Measurements from ENCODE around the gene FSTL3. TPM values are rescaled to one million over a fixed set of nuclear protein-coding genes. Genes with fewer than 3 reads are reported as not detected.
A peak's percentile ranks its signal among the peaks of the same experiment; 100 is the strongest.

Gene FSTL3
- total RNA-seq, 1 donor from 2014 or later = 2.2 TPM

GRCh38 chr19:638906-639252 lies 37.3 kb upstream of the FSTL3 start:
- ATAC-seq (ENCODE audit: low read depth) (no peak), DNase-seq (no peak)
- Mint-ChIP-seq H3K4me3 (peak overlapping the region; percentile 83), H3K36me3 (ENCODE audit: low read depth) (peaks cover under 1% of the 10 kb centered on the region), H3K27ac (peak overlapping the region; percentile 81), H3K27me3 (no peaks in the 10 kb centered on the region), H3K9me3 (no peaks in the 10 kb centered on the region), H3K4me1 (peaks cover 27% of the 10 kb centered on the region)
- POLR2A ChIA-PET = no interaction called here
- intact Hi-C loops (cut with micrococcal nuclease) = no loop called here
- no peak for TF ChIP-seq CTCF (IDR thresholded peaks at IDR 0.05)
- CTCF ChIA-PET = no interaction called here

GRCh38 chr19:639253-640160 lies 36.7 kb upstream of the FSTL3 start, which contains the start of gene FGF22:
Gene FGF22, plus strand, starts transcription at chr19:639879. Its CDS starts 47 bp downstream, at chr19:639926.
- POLR2A ChIA-PET = no interaction called here
- Mint-ChIP-seq H3K36me3 (ENCODE audit: low read depth) (peaks cover 3% of the 10 kb centered on the region), H3K27me3 (no peaks in the 10 kb centered on the region), H3K27ac (peak within 1 kb of the TSS; percentile 81), H3K4me3 (peak within 1 kb of the TSS; percentile 83), H3K4me1 (peaks cover 24% of the 10 kb centered on the region), H3K9me3 (no peaks in the 10 kb centered on the region)
- TF ChIP-seq CTCF (IDR thresholded peaks at IDR 0.05) = no peak
- intact Hi-C loops (cut with micrococcal nuclease) = no loop called here
- ATAC-seq (ENCODE audit: low read depth) (peak; percentile 92), DNase-seq (peak; percentile 82)
- CTCF ChIA-PET = no interaction called here

- peaks cover 8% of the 10 kb centered on the region for H3K36me3 Mint-ChIP-seq (ENCODE audit: low read depth)
- no peaks in the 10 kb centered on the region for H3K27me3 Mint-ChIP-seq
- DNase-seq = no peak
- intact Hi-C loops (cut with micrococcal nuclease) = no loop called here
- H3K27ac Mint-ChIP-seq = no peak overlapping the region
- POLR2A ChIA-PET = no interaction called here
- H3K9me3 Mint-ChIP-seq = no peaks in the 10 kb centered on the region
- no peak for ATAC-seq (ENCODE audit: low read depth)
- TF ChIP-seq CTCF (IDR thresholded peaks at IDR 0.05) = no peak
- H3K4me3 Mint-ChIP-seq = no peak overlapping the region
- H3K4me1 Mint-ChIP-seq = peaks cover 28% of the 10 kb centered on the region
- CTCF ChIA-PET = no interaction called here
Observed at GRCh38 chr19:640161-640558, 36.0 kb upstream of the FSTL3 start.

- POLR2A ChIA-PET = no interaction called here
- CTCF ChIA-PET = no interaction called here
- Mint-ChIP-seq H3K9me3 (no peaks in the 10 kb centered on the region), H3K27ac (no peak overlapping the region), H3K4me1 (peaks cover 28% of the 10 kb centered on the region), H3K36me3 (ENCODE audit: low read depth) (peaks cover 8% of the 10 kb centered on the region), H3K4me3 (no peak overlapping the region), H3K27me3 (no peaks in the 10 kb centered on the region)
- DNase-seq = no peak
- TF ChIP-seq CTCF (IDR thresholded peaks at IDR 0.05) = no peak
- no peak for ATAC-seq (ENCODE audit: low read depth)
- intact Hi-C loops (cut with micrococcal nuclease) = no loop called here
Observed at GRCh38 chr19:640606-641189, 35.5 kb upstream of the FSTL3 start.

- POLR2A ChIA-PET = interaction anchor here (0.7 kb wide), 1 partner anchor 31 kb away, joined by 3 read pairs; no protein-coding TSS in a partner anchor
Observed at GRCh38 chr19:641702-642101, 34.5 kb upstream of the FSTL3 start.

More at GRCh38 chr19:641702-642101, 34.5 kb upstream of the FSTL3 start:
- Mint-ChIP-seq H3K36me3 (ENCODE audit: low read depth) (peaks cover 15% of the 10 kb centered on the region), H3K9me3 (no peaks in the 10 kb centered on the region), H3K4me1 (peaks cover 31% of the 10 kb centered on the region), H3K27me3 (no peaks in the 10 kb centered on the region), H3K27ac (peak overlapping the region; percentile 46), H3K4me3 (peak overlapping the region; percentile 29)
- ATAC-seq (ENCODE audit: low read depth) (no peak), DNase-seq (no peak)
- CTCF ChIA-PET = no interaction called here
- TF ChIP-seq CTCF (IDR thresholded peaks at IDR 0.05) = no peak
- intact Hi-C loops (cut with micrococcal nuclease) = no loop called here

All from activated B cell treated with CpG ODN at 0.5 μM for 24 hours (primary cell).